ENCODE measurements around the gene CYB5R2. TPM values are rescaled to one million over a fixed set of nuclear protein-coding genes. Genes with fewer than 3 reads are reported as not detected.
A peak's percentile ranks its signal among the peaks of the same experiment; 100 is the strongest.

The CYB5R2 gene
- total RNA-seq, 1 donor from 2014 or later = 5.7 TPM

- no peak for TF ChIP-seq CTCF (IDR thresholded peaks at IDR 0.05)
- Mint-ChIP-seq H3K4me1 (ENCODE audit: unreplicated experiment) (peaks cover 46% of the 10 kb centered on the region), H3K27ac (ENCODE audit: unreplicated experiment) (peak overlapping the region; percentile 78), H3K27me3 (ENCODE audit: unreplicated experiment) (no peaks in the 10 kb centered on the region), H3K9me3 (ENCODE audit: unreplicated experiment) (no peaks in the 10 kb centered on the region), H3K36me3 (ENCODE audit: unreplicated experiment) (no peaks in the 10 kb centered on the region), H3K4me3 (ENCODE audit: unreplicated experiment) (peak overlapping the region; percentile 11)
- DNase-seq (ENCODE audit: extremely low spot score, unreplicated experiment) = no peak
Measured at GRCh38 chr11:7677071-7677470, 3.8 kb upstream of the CYB5R2 start.

- H3K27me3 Mint-ChIP-seq (ENCODE audit: unreplicated experiment) = no peaks in the 10 kb centered on the region
- peaks cover 46% of the 10 kb centered on the region for H3K4me1 Mint-ChIP-seq (ENCODE audit: unreplicated experiment)
- no peak overlapping the region for H3K4me3 Mint-ChIP-seq (ENCODE audit: unreplicated experiment)
- H3K36me3 Mint-ChIP-seq (ENCODE audit: unreplicated experiment) = no peaks in the 10 kb centered on the region
- TF ChIP-seq CTCF (IDR thresholded peaks at IDR 0.05) = no peak
- H3K9me3 Mint-ChIP-seq (ENCODE audit: unreplicated experiment) = no peaks in the 10 kb centered on the region
- peak overlapping the region; percentile 18 for H3K27ac Mint-ChIP-seq (ENCODE audit: unreplicated experiment)
- DNase-seq (ENCODE audit: extremely low spot score, unreplicated experiment) = no peak
Measured at GRCh38 chr11:7675631-7676030, 2.3 kb upstream of the CYB5R2 start.

GRCh38 chr11:7673724-7674434 lies 579 bp upstream of the CYB5R2 start:
- Mint-ChIP-seq H3K27ac (ENCODE audit: unreplicated experiment) (peak overlapping the region; percentile 54), H3K4me1 (ENCODE audit: unreplicated experiment) (peaks cover 46% of the 10 kb centered on the region), H3K9me3 (ENCODE audit: unreplicated experiment) (no peaks in the 10 kb centered on the region), H3K27me3 (ENCODE audit: unreplicated experiment) (no peaks in the 10 kb centered on the region), H3K36me3 (ENCODE audit: unreplicated experiment) (no peaks in the 10 kb centered on the region), H3K4me3 (ENCODE audit: unreplicated experiment) (peak overlapping the region; percentile 65)
- no peak for TF ChIP-seq CTCF (IDR thresholded peaks at IDR 0.05)
- peak; percentile 70 for DNase-seq (ENCODE audit: extremely low spot score, unreplicated experiment)

GRCh38 chr11:7672276-7672959 lies 882 bp downstream of the CYB5R2 start:
- Mint-ChIP-seq H3K36me3 (ENCODE audit: unreplicated experiment) (peaks cover 5% of the 10 kb centered on the region), H3K27me3 (ENCODE audit: unreplicated experiment) (no peaks in the 10 kb centered on the region), H3K9me3 (ENCODE audit: unreplicated experiment) (no peaks in the 10 kb centered on the region), H3K4me1 (ENCODE audit: unreplicated experiment) (peaks cover 47% of the 10 kb centered on the region), H3K27ac (ENCODE audit: unreplicated experiment) (peak overlapping the region; percentile 70), H3K4me3 (ENCODE audit: unreplicated experiment) (peak overlapping the region; percentile 65)
- no peak for TF ChIP-seq CTCF (IDR thresholded peaks at IDR 0.05)
- no peak for DNase-seq (ENCODE audit: extremely low spot score, unreplicated experiment)
